CD4-positive, alpha-beta T cell treated with Interleukin-6 at 100 ng/mL for 8 hours (primary cell): ENCODE measurements around the gene PCDHGB7.
"Not testable (repeated sequence)": the region's sequence is repeated elsewhere in the genome, so short reads cannot be mapped to it uniquely, and the experiment has no call there.

ENCODE experiments used
- DNase-seq: peaks from one replicate; pipeline ENCODE4 v3.0.0-alpha.2; 2020; ENCODE audit warnings: mixed read lengths, low spot score

The PCDHGB7 gene

DNA sequence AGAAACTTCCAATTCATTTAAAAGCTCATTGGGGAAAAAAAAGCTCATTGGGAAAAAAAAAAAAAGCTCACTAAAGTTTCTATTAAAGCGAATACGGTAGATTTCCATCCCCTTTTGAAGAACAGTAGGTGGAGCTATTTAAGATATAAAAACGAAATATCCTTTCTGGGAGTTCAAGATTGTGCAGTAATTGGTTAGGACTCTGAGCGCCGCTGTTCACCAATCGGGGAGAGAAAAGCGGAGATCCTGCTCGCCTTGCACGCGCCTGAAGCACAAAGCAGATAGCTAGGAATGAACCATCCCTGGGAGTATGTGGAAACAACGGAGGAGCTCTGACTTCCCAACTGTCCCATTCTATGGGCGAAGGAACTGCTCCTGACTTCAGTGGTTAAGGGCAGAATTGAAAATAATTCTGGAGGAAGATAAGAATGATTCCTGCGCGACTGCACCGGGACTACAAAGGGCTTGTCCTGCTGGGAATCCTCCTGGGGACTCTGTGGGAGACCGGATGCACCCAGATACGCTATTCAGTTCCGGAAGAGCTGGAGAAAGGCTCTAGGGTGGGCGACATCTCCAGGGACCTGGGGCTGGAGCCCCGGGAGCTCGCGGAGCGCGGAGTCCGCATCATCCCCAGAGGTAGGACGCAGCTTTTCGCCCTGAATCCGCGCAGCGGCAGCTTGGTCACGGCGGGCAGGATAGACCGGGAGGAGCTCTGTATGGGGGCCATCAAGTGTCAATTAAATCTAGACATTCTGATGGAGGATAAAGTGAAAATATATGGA lies 13.0 kb downstream of the PCDHGB7 start, which contains the start of gene PCDHGA12:
PCDHGA12 (plus strand) TSS at position 176 of the 782 bp plus-strand sequence; CDS start at position 429, 253 bp downstream.
- no peak for DNase-seq

DNA sequence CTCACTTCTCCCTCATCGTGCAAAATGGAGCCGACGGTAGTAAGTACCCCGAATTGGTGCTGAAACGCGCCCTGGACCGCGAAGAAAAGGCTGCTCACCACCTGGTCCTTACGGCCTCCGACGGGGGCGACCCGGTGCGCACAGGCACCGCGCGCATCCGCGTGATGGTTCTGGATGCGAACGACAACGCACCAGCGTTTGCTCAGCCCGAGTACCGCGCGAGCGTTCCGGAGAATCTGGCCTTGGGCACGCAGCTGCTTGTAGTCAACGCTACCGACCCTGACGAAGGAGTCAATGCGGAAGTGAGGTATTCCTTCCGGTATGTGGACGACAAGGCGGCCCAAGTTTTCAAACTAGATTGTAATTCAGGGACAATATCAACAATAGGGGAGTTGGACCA lies 13.8 kb downstream of the PCDHGB7 start:
- DNase-seq = no peak

DNA sequence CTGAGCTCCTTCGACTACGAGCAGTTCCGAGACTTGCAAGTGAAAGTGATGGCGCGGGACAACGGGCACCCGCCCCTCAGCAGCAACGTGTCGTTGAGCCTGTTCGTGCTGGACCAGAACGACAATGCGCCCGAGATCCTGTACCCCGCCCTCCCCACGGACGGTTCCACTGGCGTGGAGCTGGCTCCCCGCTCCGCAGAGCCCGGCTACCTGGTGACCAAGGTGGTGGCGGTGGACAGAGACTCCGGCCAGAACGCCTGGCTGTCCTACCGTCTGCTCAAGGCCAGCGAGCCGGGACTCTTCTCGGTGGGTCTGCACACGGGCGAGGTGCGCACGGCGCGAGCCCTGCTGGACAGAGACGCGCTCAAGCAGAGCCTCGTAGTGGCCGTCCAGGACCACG lies 14.8 kb downstream of the PCDHGB7 start:
- DNase-seq = not testable (repeated sequence)

DNA sequence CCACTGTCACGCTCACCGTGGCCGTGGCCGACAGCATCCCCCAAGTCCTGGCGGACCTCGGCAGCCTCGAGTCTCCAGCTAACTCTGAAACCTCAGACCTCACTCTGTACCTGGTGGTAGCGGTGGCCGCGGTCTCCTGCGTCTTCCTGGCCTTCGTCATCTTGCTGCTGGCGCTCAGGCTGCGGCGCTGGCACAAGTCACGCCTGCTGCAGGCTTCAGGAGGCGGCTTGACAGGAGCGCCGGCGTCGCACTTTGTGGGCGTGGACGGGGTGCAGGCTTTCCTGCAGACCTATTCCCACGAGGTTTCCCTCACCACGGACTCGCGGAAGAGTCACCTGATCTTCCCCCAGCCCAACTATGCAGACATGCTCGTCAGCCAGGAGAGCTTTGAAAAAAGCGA lies 15.2 kb downstream of the PCDHGB7 start:
- DNase-seq = not testable (repeated sequence)

DNA sequence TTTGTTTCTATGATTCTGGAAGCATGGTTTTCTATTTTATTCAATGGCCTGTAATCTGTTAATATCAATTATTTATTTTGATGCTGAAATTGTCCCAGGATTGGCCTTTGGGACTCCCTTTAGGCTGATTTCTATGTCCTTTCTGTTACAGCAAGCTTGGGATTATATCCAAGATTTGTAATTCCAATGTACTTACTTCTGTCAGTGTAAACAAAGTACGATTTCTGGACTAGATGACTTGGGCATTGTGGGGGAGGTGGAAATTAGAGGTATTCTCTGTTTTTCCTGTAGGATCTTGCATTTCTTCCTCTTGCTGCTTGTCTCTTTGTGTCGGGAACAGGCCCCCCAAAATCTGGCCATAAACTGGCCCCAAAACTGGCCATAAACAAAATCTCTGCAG lies 16.5 kb downstream of the PCDHGB7 start:
- no peak for DNase-seq

DNA sequence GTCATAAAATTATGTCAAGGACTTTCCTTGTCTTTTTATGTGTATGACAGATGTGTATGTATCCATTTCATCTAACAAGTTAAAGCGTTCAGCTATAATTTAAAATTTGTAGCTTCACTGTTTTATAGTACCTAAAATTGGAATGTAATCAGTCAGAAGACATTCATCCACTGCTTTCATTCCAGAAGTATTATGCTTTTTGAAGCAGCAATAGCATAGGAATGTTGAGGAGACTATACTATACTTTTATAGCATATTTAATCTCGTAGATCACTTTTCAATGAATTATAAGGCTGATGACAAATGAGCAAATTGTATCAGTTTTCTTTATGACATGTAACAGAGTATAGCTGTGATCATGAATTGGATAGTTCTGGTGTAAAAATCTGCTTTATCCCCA lies 19.7 kb downstream of the PCDHGB7 start:
- DNase-seq = no peak

DNA sequence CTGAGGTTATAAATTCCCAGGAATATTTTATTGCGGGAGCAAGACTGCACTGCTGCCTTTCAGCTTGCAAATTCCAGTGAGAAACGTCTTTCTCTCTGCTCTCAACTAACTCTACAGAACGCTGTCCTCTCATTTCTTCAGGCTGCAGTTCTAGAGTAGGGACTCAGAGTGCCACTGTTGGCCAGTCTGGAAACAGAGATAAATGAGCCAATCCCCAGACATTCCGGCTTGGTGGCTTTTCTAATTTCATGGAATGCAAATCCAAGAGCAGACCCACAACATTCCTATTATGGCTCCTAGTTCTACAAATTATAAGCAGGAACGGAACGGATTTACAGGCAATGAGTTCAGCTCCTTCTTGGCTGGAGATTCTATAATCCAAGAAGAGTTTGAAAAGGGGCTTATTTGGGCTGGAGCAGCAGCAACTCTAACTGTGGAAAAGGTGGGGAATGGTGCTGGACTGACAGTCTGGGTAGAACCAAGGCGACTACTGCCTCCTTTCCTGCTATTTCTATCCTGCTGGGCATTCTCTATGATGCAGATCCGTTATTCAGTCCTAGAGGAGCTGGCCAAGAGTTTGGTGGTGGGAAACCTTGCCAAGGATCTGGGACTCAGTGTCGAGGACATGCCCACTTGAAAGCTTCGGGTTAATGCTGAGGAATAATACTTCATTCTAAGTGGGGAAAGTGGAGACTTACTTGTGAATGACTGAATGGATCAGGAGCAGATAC lies 22.1 kb downstream of the PCDHGB7 start:
- DNase-seq = no peak

DNA sequence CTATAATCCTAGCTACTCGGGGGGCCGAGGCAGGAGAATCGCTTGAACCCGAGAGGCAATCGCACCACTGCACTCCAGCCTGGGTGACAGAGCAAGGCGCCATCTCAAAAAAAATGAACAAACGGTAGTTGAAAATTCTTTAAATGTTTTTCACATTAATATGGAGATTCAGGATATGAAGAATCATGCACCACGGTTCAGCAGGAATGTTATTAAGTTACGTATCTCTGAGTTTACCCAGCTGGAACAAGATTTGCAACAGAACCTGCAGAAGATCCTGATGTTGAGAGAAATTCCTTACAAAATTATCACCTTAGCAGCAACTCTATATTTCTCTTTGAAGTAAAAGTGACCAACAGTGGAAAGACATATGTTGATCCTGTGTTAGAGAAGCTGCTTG lies 22.9 kb downstream of the PCDHGB7 start:
- no peak for DNase-seq

DNA sequence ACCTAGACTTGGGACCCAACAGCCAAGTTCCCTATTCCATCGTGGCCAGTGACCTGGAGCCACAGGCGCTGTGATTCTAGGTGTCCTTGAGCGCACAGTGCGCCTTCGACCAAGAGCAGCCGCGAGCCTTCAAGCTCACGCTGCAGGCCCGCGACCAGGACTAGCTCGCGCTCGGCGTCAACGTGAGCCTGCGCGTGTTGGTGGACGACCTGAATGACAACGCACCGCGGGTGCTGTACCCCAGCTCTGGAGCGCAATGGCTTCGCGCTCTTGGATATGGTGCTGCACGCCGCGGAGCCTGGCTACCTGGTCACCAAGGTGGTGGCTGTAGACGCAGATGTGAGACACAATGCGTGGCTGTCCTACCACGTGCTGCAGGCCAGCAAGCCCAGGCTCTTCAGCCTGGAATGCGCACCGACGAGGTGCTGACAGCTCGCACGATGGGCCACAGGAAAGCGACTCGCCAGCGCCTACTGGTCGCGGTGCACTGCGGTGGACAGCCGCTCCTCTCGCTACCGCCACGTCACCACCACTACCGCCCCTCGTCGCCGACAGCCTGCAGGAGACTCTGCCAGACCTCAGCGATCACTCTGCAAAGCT lies 24.2 kb downstream of the PCDHGB7 start:
- DNase-seq = no peak

DNA sequence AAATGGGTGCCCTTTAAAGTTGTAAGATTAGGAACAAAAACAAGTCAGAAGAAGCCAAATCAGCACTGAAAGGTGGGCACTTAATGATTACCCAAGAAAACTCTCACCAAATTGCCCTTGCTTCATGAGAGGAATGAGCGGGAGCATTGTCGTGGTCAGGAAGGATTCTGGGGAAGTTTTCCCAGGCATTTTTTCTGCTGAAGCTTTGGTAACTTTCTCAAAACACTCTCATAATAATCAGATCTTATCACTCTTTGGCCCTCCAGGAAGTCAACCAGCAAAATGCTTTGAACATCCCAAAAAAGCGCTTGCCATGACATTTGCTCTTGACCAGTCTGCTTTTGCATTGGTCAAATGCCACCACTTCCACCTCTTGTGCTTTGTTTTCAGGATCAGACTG lies 47.9 kb downstream of the PCDHGB7 start:
- DNase-seq = no peak
